ENCODE measurements around the gene SBNO1.

SBNO1 gene

DNA sequence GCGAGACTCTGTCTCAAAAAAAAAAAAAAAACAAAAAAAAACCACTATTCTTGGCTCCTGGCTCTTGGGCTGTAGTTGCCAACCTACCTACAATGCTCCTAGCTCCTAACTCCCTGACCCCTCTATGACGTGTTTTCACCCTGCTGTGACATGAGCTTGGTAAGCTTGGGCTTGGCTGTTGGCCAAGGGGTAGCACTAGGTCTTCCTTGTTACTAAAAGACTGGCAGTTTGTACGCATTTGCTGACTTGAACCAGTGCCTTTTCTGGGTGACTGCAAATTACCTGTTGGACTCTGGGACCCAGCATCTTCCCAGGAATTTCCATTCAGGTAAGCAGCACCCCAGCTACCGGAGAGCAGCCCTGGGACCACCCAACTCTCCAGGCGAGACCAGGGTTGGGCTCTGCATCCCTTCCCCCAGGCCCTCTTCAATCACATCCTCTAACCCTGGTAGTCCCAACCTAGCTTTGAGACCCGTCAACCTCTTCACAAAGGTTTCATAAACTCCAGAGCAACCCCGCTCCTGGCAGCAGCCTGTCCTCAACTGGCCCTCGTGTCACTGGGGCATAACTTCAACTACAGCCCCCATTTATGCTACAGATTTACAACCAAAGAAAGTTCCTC is 101.3 kb downstream of the SBNO1 start:
- no peaks in the 10 kb centered on the region for H3F3A ChIP-seq (ENCODE audit: insufficient read depth, low read length)
- TF ChIP-seq, protein P1, sequence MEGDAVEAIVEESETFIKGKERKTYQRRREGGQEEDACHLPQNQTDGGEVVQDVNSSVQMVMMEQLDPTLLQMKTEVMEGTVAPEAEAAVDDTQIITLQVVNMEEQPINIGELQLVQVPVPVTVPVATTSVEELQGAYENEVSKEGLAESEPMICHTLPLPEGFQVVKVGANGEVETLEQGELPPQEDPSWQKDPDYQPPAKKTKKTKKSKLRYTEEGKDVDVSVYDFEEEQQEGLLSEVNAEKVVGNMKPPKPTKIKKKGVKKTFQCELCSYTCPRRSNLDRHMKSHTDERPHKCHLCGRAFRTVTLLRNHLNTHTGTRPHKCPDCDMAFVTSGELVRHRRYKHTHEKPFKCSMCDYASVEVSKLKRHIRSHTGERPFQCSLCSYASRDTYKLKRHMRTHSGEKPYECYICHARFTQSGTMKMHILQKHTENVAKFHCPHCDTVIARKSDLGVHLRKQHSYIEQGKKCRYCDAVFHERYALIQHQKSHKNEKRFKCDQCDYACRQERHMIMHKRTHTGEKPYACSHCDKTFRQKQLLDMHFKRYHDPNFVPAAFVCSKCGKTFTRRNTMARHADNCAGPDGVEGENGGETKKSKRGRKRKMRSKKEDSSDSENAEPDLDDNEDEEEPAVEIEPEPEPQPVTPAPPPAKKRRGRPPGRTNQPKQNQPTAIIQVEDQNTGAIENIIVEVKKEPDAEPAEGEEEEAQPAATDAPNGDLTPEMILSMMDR (IDR thresholded peaks at IDR 0.05; ENCODE audit: low read length), result no peak
- no peak for TF ChIP-seq EZH2 (IDR thresholded peaks at IDR 0.05; ENCODE audit: borderline replicate concordance, low read length)
- no peaks in the 10 kb centered on the region for H3K9me3 ChIP-seq (ENCODE audit: low read length)
- no peaks in the 10 kb centered on the region for H3K4me1 ChIP-seq (ENCODE audit: insufficient read depth, low read length, severe bottlenecking)
- H4K20me1 ChIP-seq (ENCODE audit: insufficient read depth, low read length), result no peaks in the 10 kb centered on the region
- no peaks in the 10 kb centered on the region for H3K27me3 ChIP-seq (ENCODE audit: insufficient read depth, low read length)
- H3K9ac ChIP-seq (ENCODE audit: low read length), result no peak overlapping the region
- no peak overlapping the region for H3K27ac ChIP-seq (ENCODE audit: low read depth, low read length, poor library complexity, severe bottlenecking)
- no peaks in the 10 kb centered on the region for H3K79me2 ChIP-seq (ENCODE audit: insufficient read depth, low read length)
- no peaks in the 10 kb centered on the region for H3K9me2 ChIP-seq (ENCODE audit: low read depth, low read length)
- H2AFZ ChIP-seq (ENCODE audit: low read length), result no peak overlapping the region
- H3K4me2 ChIP-seq (ENCODE audit: low read length), result no peak overlapping the region
- peaks cover 59% of the 10 kb centered on the region for H3K36me3 ChIP-seq (ENCODE audit: insufficient read depth, low read length)
- no peak overlapping the region for H3K4me3 ChIP-seq (ENCODE audit: low read depth, low read length, poor library complexity, severe bottlenecking)

DNA sequence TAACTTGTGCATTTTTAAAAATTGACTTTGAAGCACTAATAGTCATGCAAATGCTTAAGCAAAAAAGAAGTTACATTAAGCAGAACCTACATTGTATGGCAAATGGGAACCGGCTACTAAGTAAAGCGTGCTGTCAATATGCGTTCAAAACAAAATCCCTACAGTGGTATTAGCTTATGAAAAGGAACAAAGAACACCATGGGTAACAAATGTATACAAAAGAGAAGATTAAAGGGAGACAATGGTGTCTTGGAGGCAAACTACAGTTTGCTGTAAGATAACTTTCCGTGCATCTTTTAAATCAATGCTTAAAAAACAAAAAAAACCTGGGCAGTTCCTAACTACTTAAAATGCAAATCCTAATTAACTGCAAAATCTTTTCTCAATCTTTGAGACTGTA is 103.5 kb downstream of the SBNO1 start:
- Histone ChIP-seq H3K9me2 (ENCODE audit: low read depth, low read length) (no peaks in the 10 kb centered on the region), H3K9me3 (ENCODE audit: low read length) (no peaks in the 10 kb centered on the region), H2AFZ (ENCODE audit: low read length) (no peak overlapping the region), H3K27ac (ENCODE audit: low read depth, low read length, poor library complexity, severe bottlenecking) (no peak overlapping the region), H3K4me1 (ENCODE audit: insufficient read depth, low read length, severe bottlenecking) (no peaks in the 10 kb centered on the region), H3F3A (ENCODE audit: insufficient read depth, low read length) (no peaks in the 10 kb centered on the region), H3K79me2 (ENCODE audit: insufficient read depth, low read length) (no peaks in the 10 kb centered on the region), H3K27me3 (ENCODE audit: insufficient read depth, low read length) (no peaks in the 10 kb centered on the region), H3K9ac (ENCODE audit: low read length) (no peak overlapping the region), H4K20me1 (ENCODE audit: insufficient read depth, low read length) (no peaks in the 10 kb centered on the region), H3K4me3 (ENCODE audit: low read depth, low read length, poor library complexity, severe bottlenecking) (no peak overlapping the region), H3K4me2 (ENCODE audit: low read length) (no peak overlapping the region), H3K36me3 (ENCODE audit: insufficient read depth, low read length) (peaks cover 73% of the 10 kb centered on the region)
- no peak for TF ChIP-seq EZH2 (IDR thresholded peaks at IDR 0.05; ENCODE audit: borderline replicate concordance, low read length)
- TF ChIP-seq, protein P1 (IDR thresholded peaks at IDR 0.05; ENCODE audit: low read length), result no peak

DNA sequence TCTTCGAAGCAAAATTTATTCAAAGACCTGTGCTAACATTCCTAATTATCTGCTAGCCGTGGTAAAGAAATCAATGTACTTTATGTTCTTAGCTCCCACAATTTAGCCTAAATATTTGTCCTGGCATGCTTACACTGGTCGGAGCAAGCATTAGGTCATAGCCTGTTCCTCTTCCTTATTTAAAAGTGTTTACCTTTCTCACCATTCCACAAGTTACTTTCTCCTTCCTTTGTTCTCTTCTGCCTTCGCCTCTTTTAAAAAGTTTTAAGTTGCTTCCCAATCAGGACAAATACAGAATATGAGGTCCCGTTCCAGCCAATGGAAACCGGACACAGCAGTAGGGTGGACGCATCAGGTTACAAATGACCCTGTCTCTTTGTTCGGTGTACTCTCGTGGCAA is 104.6 kb downstream of the SBNO1 start:
- Histone ChIP-seq H3K9me3 (ENCODE audit: low read length) (no peaks in the 10 kb centered on the region), H3K4me3 (ENCODE audit: low read depth, low read length, poor library complexity, severe bottlenecking) (no peak overlapping the region), H3K4me2 (ENCODE audit: low read length) (no peak overlapping the region), H4K20me1 (ENCODE audit: insufficient read depth, low read length) (no peaks in the 10 kb centered on the region), H3K79me2 (ENCODE audit: insufficient read depth, low read length) (no peaks in the 10 kb centered on the region), H3F3A (ENCODE audit: insufficient read depth, low read length) (no peaks in the 10 kb centered on the region), H3K9ac (ENCODE audit: low read length) (no peak overlapping the region), H3K36me3 (ENCODE audit: insufficient read depth, low read length) (peaks cover 82% of the 10 kb centered on the region), H3K9me2 (ENCODE audit: low read depth, low read length) (no peaks in the 10 kb centered on the region), H3K4me1 (ENCODE audit: insufficient read depth, low read length, severe bottlenecking) (no peaks in the 10 kb centered on the region), H3K27ac (ENCODE audit: low read depth, low read length, poor library complexity, severe bottlenecking) (no peak overlapping the region), H2AFZ (ENCODE audit: low read length) (no peak overlapping the region), H3K27me3 (ENCODE audit: insufficient read depth, low read length) (no peaks in the 10 kb centered on the region)
- TF ChIP-seq EZH2 (IDR thresholded peaks at IDR 0.05; ENCODE audit: borderline replicate concordance, low read length), result no peak
- TF ChIP-seq, protein P1 (IDR thresholded peaks at IDR 0.05; ENCODE audit: low read length), result no peak

Data from OCI-LY1 (cell line).